Activated CD8-positive, alpha-beta memory T cell treated with anti-CD3 and anti-CD28 coated beads for 48 hours (primary cell): ENCODE measurements around the gene PCDHB13.
"Not testable (repeated sequence)": the region's sequence is repeated elsewhere in the genome, so short reads cannot be mapped to it uniquely, and the experiment has no call there.

ENCODE experiments used
- DNase-seq, 3 experiments: peaks; one replicate each; pipeline ENCODE4 v3.0.0-alpha.2; 2020; ENCODE audit warnings: low read depth in 2 of 3, low spot score in 2 of 3

Gene PCDHB13

DNA sequence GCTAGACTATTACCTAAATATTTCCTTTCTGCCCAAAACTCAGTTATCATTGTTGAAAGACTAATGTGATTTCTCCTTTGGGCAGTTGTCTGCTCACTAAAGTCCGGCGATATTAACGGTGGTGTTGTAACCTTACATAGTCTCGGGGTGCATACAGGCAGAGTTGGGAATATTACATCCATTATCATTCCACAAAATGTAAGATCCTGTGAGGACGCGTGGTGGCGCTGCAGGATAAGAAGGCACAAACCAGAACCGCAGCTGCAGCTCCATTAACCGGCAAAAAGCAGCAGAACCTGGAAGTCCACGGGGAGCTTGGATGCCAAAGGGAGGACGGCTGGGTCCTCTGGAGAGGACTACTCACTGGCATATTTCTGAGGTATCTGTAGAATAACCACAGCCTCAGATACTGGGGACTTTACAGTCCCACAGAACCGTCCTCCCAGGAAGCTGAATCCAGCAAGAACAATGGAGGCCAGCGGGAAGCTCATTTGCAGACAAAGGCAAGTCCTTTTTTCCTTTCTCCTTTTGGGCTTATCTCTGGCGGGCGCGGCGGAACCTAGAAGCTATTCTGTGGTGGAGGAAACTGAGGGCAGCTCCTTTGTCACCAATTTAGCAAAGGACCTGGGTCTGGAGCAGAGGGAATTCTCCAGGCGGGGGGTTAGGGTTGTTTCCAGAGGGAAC lies at the start of gene PCDHB13:
PCDHB13 (plus strand) TSS at position 264 of the 684 bp plus-strand sequence; CDS start at position 469, 205 bp downstream.
- DNase-seq, result not testable (repeated sequence)

DNA sequence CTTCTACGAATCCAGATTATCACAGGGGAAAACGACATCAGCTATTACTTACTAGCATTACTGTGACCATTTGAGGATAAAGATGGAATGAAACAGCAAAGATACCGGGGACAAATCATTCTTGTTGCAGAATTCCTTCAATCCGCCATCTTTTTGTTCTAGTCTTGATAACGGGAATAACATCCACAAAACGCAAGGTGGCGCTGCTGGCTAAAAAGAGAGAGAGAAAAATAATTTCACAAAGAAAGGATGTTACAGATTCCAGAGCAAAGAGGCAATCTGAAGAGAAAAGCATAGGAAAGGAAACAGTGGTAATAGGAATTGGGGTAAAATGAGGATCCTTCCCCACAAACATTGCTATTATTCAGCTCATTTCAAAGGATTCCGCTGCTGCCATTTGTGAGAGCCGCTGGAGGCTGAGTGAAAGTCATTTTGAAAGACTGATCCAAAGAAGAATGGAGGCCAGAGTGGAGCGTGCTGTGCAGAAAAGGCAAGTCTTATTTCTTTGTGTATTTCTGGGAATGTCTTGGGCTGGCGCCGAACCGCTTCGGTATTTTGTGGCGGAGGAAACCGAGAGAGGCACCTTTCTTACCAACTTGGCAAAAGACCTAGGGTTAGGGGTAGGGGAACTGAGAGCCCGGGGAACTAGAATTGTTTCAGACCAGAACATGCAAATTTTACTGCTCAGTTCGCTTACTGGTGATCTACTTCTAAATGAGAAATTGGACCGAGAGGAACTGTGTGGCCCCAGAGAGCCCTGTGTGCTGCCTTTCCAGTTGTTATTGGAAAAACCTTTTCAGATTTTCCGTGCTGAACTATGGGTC lies 41.1 kb upstream of the PCDHB13 start, which contains the start of gene PCDHB7:
PCDHB7 (plus strand) TSS at position 264 of the 824 bp plus-strand sequence; CDS start at position 456, 192 bp downstream.
- DNase-seq, result no peak

DNA sequence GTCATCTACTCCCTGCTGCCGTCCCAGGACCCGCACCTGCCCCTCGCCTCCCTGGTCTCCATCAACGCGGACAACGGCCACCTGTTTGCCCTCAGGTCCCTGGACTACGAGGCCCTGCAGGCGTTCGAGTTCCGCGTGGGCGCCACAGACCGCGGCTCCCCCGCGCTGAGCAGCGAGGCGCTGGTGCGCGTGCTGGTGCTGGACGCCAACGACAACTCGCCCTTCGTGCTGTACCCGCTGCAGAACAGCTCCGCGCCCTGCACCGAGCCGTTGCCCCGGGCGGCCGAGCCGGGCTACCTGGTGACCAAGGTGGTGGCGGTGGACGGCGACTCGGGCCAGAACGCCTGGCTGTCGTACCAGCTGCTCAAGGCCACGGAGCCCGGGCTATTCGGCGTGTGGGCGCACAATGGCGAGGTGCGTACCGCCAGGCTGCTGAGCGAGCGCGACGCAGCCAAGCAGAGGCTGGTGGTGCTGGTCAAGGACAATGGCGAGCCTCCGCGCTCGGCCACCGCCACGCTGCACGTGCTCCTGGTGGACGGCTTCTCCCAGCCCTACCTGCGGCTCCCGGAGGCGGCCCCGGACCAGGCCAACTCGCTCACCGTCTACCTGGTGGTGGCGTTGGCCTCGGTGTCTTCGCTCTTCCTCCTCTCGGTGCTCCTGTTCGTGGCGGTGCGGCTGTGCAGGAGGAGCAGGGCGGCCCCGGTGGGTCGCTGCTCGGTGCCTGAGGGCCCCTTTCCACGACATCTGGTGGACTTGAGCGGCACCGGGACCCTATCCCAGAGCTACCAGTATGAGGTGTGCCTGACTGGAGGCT lies 39.2 kb upstream of the PCDHB13 start:
- DNase-seq, result not testable (repeated sequence)

DNA sequence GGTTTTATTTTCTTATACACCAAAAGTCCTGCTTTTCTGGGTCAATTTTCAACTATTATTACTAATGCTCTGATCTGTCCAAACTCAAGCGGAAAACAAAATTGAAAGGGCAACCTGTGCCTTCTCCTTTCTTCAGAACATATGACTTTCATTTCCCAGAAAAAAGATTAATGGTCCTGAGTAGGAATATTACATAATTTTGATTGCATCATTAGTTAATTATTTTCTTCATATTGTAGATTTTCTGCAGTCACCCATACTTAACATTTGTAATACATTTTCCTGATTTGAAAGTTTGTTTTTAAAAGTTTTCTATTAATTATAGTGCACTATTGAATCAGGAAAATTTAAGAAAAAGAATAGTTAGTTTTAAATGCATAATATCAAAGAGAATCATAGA lies 37.8 kb upstream of the PCDHB13 start:
- DNase-seq, result no peak

DNA sequence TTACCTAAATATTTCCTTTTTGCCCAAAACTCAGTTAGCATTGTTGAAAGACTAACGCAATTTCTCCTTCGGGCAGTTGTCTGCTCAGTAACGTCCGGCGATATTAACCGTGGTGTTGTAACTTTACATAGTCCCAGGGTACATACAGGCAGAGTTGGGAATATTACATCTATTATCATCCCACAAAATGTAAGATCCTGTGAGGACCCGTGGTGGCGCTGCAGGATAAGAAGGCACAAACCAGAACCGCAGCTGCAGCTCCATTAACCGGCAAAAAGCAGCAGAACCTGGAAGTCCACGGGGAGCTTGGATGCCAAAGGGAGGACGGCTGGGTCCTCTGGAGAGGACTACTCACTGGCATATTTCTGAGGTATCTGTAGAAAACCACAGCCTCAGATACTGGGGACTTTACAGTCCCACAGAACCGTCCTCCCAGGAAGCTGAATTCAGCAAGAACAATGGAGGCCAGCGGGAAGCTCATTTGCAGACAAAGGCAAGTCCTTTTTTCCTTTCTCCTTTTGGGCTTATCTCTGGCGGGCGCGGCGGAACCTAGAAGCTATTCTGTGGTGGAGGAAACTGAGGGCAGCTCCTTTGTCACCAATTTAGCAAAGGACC lies 36.0 kb upstream of the PCDHB13 start, which contains the start of gene PCDHB8:
PCDHB8 (plus strand) TSS at position 214 of the 615 bp plus-strand sequence; CDS start at position 459, 245 bp downstream.
- DNase-seq, result not testable (repeated sequence)

DNA sequence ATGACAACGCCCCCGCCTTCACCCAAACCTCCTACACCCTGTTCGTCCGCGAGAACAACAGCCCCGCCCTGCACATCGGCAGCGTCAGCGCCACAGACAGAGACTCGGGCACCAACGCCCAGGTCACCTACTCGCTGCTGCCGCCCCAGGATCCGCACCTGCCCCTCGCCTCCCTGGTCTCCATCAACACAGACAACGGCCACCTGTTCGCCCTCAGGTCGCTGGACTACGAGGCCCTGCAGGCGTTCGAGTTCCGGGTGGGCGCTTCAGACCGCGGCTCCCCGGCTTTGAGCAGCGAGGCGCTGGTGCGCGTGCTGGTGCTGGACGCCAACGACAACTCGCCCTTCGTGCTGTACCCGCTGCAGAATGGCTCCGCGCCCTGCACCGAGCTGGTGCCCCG lies 34.3 kb upstream of the PCDHB13 start:
- not testable (repeated sequence) for DNase-seq

DNA sequence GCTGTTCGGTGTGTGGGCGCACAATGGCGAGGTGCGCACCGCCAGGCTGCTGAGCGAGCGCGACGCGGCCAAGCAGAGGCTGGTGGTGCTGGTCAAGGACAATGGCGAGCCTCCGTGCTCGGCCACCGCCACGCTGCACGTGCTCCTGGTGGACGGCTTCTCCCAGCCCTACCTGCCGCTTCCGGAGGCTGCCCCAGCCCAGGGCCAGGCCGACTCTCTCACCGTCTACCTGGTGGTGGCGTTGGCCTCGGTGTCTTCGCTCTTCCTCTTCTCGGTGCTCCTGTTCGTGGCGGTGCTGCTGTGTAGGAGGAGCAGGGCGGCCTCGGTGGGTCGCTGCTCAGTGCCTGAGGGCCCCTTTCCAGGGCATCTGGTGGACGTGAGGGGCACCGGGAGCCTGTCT lies 33.8 kb upstream of the PCDHB13 start:
- DNase-seq, result not testable (repeated sequence)

DNA sequence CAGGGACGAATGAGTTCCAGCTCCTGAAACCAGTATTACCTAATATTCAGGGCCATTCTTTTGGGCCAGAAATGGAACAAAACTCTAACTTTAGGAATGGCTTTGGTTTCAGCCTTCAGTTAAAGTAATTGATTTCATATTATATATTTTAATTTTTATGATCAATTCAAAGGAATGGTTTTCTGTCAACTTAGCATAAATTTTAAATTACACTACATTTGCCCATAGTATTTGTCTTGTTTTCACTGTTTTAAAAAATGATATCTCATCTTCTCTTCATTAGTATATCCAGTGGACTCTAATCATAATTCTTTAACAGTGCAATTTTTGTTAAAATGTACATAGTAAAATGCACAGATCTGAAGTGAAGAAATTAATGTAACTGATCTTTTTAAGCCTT lies 33.4 kb upstream of the PCDHB13 start:
- no peak for DNase-seq

DNA sequence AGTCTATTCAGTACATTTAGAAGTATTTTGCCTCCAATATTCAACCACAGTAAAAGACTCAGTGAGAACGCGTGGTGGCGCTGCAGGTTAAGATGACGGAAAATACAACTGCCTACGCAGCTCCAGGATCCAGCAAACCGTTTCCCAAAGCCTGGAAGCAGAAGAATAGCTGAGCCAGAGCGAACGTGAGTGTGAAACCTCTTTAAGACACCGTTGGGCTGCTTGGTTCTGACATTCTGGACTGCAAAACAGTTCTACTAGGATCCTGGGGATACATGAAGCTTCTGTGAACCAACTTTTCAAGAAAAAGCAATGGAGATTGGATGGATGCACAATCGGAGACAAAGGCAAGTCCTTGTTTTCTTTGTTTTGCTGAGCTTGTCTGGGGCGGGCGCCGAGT lies 31.5 kb upstream of the PCDHB13 start, which contains the start of gene PCDHB16:
PCDHB16 (plus strand) TSS at position 140 of the 400 bp plus-strand sequence; CDS start at position 313, 173 bp downstream.
- no peak for DNase-seq

DNA sequence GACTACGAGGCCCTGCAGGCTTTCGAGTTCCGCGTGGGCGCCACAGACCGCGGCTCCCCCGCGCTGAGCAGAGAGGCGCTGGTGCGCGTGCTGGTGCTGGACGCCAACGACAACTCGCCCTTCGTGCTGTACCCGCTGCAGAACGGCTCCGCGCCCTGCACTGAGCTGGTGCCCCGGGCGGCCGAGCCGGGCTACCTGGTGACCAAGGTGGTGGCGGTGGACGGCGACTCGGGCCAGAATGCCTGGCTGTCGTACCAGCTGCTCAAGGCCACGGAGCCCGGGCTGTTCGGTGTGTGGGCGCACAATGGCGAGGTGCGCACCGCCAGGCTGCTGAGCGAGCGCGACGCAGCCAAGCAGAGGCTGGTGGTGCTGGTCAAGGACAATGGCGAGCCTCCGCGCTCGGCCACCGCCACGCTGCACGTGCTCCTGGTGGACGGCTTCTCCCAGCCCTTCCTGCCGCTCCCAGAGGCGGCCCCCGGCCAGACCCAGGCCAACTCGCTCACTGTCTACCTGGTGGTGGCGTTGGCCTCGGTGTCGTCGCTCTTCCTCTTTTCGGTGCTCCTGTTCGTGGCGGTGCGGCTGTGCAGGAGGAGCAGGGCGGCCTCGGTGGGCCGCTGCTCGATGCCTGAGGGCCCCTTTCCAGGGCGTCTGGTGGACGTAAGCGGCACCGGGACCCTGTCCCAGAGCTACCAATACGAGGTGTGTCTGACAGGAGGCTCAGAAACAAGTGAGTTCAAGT lies 29.4 kb upstream of the PCDHB13 start:
- not testable (repeated sequence) for DNase-seq

DNA sequence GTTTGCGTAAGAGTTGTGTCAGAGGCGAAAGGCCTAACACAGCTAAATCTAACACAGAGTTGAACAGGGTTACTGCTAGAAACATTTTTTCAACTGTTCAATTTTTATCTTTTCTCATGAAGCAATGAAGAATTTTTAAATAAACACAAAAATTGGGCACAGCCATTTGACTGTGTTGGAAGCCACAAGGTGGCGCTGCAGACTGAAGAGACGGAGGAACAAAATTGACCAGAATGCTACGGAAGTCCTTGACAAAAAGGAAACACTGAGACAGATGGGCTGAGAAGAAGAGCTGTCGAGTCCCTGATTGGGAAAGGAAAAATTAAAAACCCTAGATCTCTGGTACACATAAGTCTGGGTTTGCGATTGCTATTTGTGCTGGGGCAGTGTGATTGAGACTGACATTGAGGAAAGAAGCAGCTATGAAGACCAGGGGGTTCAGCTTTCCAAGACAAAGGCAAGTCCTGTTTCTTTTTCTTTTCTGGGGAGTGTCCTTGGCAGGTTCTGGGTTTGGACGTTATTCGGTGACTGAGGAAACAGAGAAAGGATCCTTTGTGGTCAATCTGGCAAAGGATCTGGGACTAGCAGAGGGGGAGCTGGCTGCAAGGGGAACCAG lies 26.7 kb upstream of the PCDHB13 start, which contains the start of gene PCDHB9:
PCDHB9 (plus strand) TSS at position 265 of the 616 bp plus-strand sequence; CDS start at position 423, 158 bp downstream.
- no peak for DNase-seq

DNA sequence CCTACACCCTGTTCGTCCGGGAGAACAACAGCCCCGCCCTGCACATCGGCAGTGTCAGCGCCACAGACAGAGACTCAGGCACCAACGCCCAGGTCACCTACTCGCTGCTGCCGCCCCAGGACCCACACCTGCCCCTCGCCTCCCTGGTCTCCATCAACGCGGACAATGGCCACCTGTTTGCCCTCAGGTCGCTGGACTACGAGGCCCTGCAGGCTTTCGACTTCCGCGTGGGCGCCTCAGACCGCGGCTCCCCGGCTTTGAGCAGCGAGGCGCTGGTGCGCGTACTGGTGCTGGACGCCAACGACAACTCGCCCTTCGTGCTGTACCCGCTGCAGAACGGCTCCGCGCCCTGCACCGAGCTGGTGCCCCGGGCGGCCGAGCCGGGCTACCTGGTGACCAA lies 25.0 kb upstream of the PCDHB13 start:
- not testable (repeated sequence) for DNase-seq

DNA sequence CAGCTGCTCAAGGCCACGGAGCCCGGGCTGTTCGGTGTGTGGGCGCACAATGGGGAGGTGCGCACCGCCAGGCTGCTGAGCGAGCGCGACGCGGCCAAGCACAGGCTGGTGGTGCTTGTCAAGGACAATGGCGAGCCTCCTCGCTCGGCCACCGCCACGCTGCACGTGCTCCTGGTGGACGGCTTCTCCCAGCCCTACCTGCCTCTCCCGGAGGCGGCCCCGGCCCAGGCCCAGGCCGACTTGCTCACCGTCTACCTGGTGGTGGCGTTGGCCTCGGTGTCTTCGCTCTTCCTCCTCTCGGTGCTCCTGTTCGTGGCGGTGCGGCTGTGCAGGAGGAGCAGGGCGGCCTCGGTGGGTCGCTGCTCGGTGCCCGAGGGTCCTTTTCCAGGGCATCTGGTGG lies 24.6 kb upstream of the PCDHB13 start:
- DNase-seq, result not testable (repeated sequence)

DNA sequence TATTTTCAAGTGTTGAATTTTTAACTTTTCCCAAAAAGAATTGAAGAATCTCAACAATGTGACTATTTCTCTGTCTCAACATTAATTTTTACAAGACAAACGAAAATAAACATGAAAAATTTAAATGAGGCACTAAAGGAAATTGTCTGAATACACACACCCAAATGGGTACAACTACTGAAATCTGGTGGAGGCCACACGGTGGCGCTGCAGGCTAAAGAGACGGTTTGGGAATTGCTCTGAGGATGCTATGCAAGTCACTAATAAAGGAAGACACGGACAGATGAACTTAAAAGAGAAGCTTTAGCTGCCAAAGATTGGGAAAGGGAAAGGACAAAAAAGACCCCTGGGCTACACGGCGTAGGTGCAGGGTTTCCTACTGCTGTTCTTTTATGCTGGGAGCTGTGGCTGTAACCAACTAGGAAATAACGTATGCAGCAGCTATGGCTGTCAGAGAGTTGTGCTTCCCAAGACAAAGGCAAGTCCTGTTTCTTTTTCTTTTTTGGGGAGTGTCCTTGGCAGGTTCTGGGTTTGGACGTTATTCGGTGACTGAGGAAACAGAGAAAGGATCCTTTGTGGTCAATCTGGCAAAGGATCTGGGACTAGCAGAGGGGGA lies 21.5 kb upstream of the PCDHB13 start, which contains the start of gene PCDHB10:
PCDHB10 (plus strand) TSS at position 244 of the 616 bp plus-strand sequence; CDS start at position 444, 200 bp downstream.
- DNase-seq, result no peak

DNA sequence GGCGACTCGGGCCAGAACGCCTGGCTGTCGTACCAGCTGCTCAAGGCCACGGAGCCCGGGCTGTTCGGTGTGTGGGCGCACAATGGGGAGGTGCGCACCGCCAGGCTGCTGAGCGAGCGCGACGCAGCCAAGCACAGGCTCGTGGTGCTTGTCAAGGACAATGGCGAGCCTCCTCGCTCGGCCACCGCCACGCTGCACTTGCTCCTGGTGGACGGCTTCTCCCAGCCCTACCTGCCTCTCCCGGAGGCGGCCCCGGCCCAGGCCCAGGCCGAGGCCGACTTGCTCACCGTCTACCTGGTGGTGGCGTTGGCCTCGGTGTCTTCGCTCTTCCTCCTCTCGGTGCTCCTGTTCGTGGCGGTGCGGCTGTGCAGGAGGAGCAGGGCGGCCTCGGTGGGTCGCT lies 19.4 kb upstream of the PCDHB13 start:
- DNase-seq, result not testable (repeated sequence)

DNA sequence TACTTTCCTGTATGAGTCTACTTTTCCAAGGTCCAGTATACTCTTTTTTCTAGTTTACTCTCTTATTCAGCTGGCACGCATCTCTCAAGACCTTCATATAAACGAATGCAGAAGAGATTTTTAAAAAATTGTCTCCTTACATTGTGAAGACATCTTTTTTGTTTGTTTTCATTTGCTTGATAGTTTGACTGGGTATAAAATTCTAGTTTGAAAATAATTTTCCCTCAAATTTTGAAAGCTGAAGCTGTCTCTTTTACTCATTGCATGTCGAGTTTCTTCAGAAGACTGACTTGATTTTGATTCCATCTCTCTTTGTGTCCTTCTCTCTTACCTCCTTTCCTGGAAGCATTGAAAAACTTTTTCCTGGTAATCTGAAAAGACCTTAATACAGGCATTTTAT lies 17.4 kb upstream of the PCDHB13 start:
- no peak for DNase-seq

DNA sequence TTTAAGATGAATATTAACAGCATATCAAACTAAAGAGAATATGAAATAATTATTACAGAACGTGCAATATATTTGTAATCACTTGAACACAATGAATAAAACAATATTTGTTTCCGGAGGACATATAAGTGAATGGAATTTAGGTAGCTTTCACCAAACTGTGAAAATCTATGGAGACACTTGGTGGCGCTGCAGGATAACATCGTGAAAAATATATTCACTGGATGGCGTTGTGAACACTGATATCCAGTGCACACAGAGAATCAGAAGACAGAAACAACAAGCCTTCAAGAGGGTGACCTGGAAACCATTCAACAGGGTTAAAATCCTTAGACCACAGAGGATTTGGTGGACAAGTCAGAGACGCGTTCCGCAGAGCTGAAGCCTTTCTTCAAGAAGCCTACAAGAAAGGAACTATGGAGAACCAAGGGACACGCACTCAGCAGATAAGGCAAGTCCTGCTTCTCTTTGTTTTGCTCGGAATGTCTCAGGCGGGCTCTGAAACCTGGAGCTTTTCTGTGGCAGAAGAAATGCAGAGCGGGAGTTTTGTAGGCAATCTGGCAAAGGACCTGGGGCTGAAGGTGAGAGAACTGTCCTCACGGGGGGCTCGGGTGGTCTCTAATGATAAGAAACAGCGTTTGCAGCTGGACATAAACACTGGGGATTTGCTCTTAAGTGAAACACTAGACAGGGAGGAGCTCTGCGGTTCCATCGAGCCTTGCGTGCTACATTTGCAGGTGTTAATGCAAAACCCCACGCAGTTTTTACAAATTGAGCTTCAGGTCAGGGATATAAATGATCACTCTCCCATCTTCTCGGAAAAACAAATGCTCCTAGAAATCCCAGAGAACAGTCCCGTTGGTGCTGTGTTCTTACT lies 14.1 kb upstream of the PCDHB13 start, which contains the start of gene PCDHB11:
PCDHB11 (plus strand) TSS at position 269 of the 877 bp plus-strand sequence; CDS start at position 417, 148 bp downstream.
- no peak for DNase-seq

DNA sequence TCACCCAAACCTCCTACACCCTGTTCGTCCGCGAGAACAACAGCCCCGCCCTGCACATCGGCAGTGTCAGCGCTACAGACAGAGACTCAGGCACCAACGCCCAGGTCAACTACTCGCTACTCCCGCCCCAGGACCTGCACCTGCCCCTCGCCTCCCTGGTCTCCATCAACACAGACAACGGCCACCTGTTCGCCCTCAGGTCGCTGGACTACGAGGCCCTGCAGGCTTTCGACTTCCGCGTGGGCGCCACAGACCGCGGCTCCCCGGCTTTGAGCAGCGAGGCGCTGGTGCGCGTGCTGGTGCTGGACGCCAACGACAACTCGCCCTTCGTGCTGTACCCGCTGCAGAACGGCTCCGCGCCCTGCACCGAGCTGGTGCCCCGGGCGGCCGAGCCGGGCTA lies 12.6 kb upstream of the PCDHB13 start:
- DNase-seq, result not testable (repeated sequence)
